LNCaP clone FGC (cell line): ENCODE measurements around the gene CES4A.

Experiments
- DNase-seq: peaks from one replicate; pipeline ENCODE4 v3.0.0-alpha.2; 2011; ENCODE audit warnings: low read depth
- H3K4me3 ChIP-seq: 2 replicates; pipeline ENCODE4 v1.5.1; 2011; ENCODE audit warnings: mild to moderate bottlenecking, low read depth, low read length, control low read depth
- TF ChIP-seq, protein P1 (sequence below): IDR thresholded peaks from 2 replicates; pipeline ENCODE4 v1.5.1; 2012; ENCODE audit warnings: mild to moderate bottlenecking; ENCODE audit not compliant: control insufficient read depth, insufficient read depth; ENCODE audit errors: extremely low read depth

The CES4A gene

DNA sequence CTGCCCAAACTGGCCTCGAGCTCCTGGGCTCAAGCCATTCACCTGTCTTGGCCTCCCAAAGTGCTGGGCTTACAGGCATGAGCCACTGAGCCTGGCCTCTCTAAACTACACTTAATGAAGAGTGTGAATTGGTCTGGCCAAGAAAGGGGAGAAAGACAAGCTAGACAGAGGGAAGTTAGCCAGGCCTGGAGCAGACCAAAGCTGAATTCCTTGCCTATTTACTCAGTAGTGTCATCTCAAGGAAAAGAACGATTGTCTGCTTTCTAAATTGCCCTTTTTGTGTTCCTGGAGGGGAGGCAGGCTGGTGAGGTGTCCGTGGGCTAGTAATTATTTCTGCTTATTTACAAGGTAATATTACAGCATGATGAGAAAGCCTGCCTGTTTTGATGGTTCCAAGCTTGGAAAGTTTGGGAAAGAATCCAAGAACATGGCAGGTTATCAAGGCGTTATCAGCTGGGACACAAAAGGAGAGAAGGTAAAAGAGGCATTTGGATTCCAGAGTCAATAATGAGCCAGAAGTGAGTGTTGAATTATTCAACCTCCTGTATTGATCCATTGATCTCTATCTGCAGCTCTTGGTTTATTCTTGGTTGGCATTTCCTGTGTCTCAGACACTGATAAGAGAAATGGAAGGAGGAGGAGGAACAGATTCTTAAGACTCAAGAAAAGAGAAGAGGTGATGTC lies 34.3 kb downstream of the CES4A start:
- TF ChIP-seq, protein P1, sequence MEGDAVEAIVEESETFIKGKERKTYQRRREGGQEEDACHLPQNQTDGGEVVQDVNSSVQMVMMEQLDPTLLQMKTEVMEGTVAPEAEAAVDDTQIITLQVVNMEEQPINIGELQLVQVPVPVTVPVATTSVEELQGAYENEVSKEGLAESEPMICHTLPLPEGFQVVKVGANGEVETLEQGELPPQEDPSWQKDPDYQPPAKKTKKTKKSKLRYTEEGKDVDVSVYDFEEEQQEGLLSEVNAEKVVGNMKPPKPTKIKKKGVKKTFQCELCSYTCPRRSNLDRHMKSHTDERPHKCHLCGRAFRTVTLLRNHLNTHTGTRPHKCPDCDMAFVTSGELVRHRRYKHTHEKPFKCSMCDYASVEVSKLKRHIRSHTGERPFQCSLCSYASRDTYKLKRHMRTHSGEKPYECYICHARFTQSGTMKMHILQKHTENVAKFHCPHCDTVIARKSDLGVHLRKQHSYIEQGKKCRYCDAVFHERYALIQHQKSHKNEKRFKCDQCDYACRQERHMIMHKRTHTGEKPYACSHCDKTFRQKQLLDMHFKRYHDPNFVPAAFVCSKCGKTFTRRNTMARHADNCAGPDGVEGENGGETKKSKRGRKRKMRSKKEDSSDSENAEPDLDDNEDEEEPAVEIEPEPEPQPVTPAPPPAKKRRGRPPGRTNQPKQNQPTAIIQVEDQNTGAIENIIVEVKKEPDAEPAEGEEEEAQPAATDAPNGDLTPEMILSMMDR, result no peak
- no peak overlapping the region for H3K4me3 ChIP-seq
- no peak for DNase-seq

GRCh38 chr16:67023689-67024088 lies 35.3 kb downstream of the CES4A start:
- DNase-seq, result no peak
- no peak overlapping the region for H3K4me3 ChIP-seq
- TF ChIP-seq, protein P1, result no peak

GRCh38 chr16:67024384-67025209 lies 36.2 kb downstream of the CES4A start:
- DNase-seq, result no peak
- TF ChIP-seq, protein P1, result no peak
- H3K4me3 ChIP-seq, result no peak overlapping the region

DNA sequence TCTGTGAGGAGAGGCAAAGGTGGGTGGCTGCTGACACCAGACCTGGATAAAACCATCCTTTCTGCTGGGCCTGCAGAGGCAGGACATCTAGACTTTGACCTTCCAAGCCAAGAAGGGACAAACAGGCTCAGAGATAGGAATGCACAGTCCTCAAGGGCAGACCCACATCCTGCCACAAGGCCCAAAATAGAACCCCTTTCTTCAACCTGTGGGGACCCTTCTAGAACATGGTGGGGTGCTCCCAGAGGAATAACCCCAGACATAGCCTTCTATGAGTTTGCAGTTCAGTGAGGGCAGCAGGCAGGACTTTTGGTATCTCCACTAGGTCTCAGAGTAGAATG lies 36.8 kb downstream of the CES4A start:
- H3K4me3 ChIP-seq, result no peak overlapping the region
- TF ChIP-seq, protein P1, result no peak
- no peak for DNase-seq

DNA sequence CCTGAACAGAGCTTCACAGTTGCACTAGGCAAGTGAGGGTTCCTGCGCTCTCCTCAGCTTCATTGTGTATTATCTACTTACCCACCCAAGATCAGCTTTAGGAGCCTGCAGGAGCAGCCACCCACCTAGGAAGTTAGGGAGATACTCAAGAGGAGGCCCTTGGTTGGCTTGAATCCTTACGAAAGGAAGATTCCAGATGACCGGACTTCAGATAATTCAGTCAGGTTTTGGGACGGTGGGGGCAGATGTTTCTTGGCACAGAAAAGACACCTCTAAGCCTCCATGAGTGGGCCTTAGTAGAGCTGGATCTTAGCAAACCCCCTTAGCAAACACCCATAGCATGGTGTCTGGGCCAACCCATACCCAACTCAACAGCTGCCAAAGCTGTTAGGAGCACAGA lies 38.2 kb downstream of the CES4A start:
- no peak for DNase-seq
- no peak overlapping the region for H3K4me3 ChIP-seq
- TF ChIP-seq, protein P1, result no peak

GRCh38 chr16:67027046-67027445 lies 38.7 kb downstream of the CES4A start:
- H3K4me3 ChIP-seq, result no peak overlapping the region
- TF ChIP-seq, protein P1, result no peak
- no peak for DNase-seq
